ENCODE measurements around the gene SATB1.

SATB1 gene

DNA sequence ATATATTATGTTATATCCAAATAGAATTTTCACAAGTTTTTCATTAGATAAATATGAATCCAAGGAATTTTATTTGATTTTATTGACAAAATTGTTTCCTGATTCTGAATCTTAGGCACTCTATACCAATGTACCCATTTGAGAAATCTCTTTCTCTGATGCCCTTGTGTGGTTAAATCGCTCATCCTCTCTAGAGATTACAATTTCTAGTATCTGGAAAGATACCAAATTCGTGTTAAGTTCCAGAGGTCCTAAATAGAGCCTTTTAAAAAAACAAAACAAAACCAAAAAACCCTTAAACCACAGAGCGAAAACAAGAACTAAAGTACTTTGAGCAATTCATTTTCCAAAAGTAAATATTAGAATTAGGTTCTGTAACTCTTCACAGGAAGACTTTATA lies 20.0 kb downstream of the SATB1 start:
- Histone ChIP-seq H3K27me3 (ENCODE audit: control insufficient read depth in 1 of 2, insufficient read depth in 2 of 2, low read length in 2 of 2) (no peaks in the 10 kb centered on the region), H3K4me3 (ENCODE audit: low read depth in 1 of 2, low read length in 2 of 2) (no peak overlapping the region), H3K4me1 (ENCODE audit: control insufficient read depth in 1 of 2, insufficient read depth in 2 of 2, low read length in 2 of 2) (no peaks in the 10 kb centered on the region), H3K9ac (ENCODE audit: low read depth in 1 of 2, low read length in 2 of 2) (no peak overlapping the region), H3K27ac (ENCODE audit: low read depth, low read length) (no peak overlapping the region), H3K9me3 (ENCODE audit: control insufficient read depth in 1 of 2, low read length in 2 of 2) (no peaks in the 10 kb centered on the region), H3K36me3 (ENCODE audit: control insufficient read depth in 1 of 2, insufficient read depth in 2 of 2, low read length in 2 of 2) (peaks cover 0 to 4% of the 10 kb centered on the region in 2 donors)

DNA sequence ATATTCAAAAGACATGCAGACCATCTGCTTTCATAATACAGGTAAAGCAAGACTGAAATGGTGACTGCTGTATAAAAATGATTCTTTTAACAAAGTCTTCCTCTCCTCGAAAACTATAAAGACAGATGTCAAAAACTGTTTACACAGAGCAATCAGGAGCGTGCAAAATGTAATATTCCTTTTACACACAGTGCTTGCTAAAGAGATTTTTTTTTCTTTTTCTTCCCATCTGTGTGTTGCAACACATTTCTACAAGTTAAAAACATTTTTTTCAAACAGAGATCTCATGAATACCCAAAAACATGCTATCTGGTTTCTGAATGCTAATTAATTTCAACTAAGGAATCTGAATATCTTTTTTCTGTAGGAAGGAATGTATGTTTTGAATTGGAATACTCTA lies 22.1 kb downstream of the SATB1 start:
- Histone ChIP-seq H3K9ac (ENCODE audit: low read depth in 1 of 2, low read length in 2 of 2) (no peak overlapping the region), H3K4me1 (ENCODE audit: control insufficient read depth in 1 of 2, insufficient read depth in 2 of 2, low read length in 2 of 2) (no peaks in the 10 kb centered on the region), H3K27me3 (ENCODE audit: control insufficient read depth in 1 of 2, insufficient read depth in 2 of 2, low read length in 2 of 2) (no peaks in the 10 kb centered on the region), H3K27ac (ENCODE audit: low read depth, low read length) (no peak overlapping the region), H3K36me3 (ENCODE audit: control insufficient read depth in 1 of 2, insufficient read depth in 2 of 2, low read length in 2 of 2) (peaks cover 0 to 4% of the 10 kb centered on the region in 2 donors), H3K4me3 (ENCODE audit: low read depth in 1 of 2, low read length in 2 of 2) (no peak overlapping the region), H3K9me3 (ENCODE audit: control insufficient read depth in 1 of 2, low read length in 2 of 2) (no peaks in the 10 kb centered on the region)

DNA sequence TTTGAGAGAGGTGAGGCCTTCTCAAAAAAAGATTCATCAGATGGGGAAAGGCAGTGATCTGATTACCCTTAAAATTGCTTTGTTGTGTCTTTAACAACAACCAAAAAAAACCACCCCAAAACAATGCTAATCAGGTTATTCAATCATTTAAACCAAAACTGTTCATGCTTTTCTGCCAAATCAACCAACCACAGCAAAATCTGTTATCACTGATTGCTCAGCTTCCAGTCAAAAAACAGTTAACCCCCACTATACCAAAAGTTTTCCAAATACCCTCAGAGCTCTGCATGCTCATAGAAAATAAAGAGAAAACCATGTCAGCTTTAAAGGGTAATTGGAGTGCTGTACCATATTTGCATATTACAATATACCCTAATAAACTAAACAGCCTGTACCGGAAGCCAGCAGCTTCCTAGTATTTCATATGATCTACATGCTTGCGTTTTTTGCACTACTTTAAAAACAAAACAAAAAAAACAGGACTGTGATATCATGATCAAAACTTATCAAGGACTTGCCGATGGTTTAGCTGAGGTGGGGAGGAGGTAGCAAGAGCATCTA lies 22.8 kb downstream of the SATB1 start:
- Histone ChIP-seq H3K27me3 (ENCODE audit: control insufficient read depth in 1 of 2, insufficient read depth in 2 of 2, low read length in 2 of 2) (no peaks in the 10 kb centered on the region), H3K4me1 (ENCODE audit: control insufficient read depth in 1 of 2, insufficient read depth in 2 of 2, low read length in 2 of 2) (no peaks in the 10 kb centered on the region), H3K4me3 (ENCODE audit: low read depth in 1 of 2, low read length in 2 of 2) (no peak overlapping the region), H3K9ac (ENCODE audit: low read depth in 1 of 2, low read length in 2 of 2) (no peak overlapping the region), H3K27ac (ENCODE audit: low read depth, low read length) (no peak overlapping the region), H3K9me3 (ENCODE audit: control insufficient read depth in 1 of 2, low read length in 2 of 2) (no peaks in the 10 kb centered on the region), H3K36me3 (ENCODE audit: control insufficient read depth in 1 of 2, insufficient read depth in 2 of 2, low read length in 2 of 2) (peaks cover 0 to 4% of the 10 kb centered on the region in 2 donors)

DNA sequence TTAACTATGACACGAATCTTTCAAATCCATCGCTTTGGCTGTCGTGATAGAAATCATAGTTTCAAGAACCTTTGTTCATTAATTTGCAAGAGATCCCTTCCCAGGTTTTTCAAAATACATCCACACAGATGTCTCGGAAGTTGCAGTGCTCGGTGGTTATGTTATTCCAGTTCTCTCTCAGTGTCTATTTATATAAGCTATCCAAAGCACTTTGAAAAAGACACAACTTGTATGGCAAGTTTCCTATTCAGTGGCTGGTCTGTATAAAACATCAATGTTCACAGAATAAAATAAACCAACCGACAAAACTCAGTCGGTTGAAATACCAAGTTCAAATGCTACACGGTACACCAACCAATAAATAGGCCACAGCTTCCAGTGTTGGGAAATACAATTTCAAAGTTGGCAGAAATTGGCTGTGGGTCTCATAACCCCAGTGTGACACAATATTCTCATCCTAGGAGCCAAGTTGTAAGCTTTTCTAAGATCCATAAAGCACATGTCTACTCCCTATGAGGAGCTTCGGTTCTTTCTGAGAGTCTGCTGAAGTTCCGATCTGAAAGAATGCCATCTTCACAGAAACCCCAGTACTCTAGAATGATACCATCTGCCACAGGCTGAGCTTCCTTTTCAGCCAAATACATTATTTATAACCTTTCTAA lies 23.7 kb downstream of the SATB1 start:
- no peak overlapping the region for H3K27ac ChIP-seq (ENCODE audit: low read depth, low read length)
- no peak overlapping the region for H3K9ac ChIP-seq (ENCODE audit: low read depth in 1 of 2, low read length in 2 of 2)

DNA sequence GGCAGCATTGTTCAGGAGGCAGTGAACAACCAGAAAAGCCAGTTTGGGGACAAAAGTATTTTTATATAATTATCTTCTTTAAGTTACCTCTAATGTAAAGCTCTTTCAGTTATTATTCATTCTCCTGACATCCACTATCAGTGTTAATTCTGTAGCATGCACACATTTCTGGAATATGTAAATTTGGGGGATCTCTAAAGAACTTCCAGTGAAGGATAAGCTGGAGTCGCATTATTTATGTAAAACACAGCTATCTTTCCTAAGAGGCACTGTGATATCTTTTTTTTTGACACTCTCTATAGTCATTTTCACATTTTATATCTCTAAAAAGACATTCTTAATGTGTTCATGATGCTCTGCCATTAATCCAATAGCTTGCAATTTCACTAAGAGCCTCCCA lies 26.7 kb downstream of the SATB1 start:
- H3K27ac ChIP-seq (ENCODE audit: low read depth, low read length): no peak overlapping the region
- no peaks in the 10 kb centered on the region for H3K9me3 ChIP-seq (ENCODE audit: control insufficient read depth in 1 of 2, low read length in 2 of 2)
- H3K27me3 ChIP-seq (ENCODE audit: control insufficient read depth in 1 of 2, insufficient read depth in 2 of 2, low read length in 2 of 2): no peaks in the 10 kb centered on the region
- H3K36me3 ChIP-seq (ENCODE audit: control insufficient read depth in 1 of 2, insufficient read depth in 2 of 2, low read length in 2 of 2): peaks cover 9 to 25% of the 10 kb centered on the region in 2 donors
- H3K4me1 ChIP-seq (ENCODE audit: control insufficient read depth in 1 of 2, insufficient read depth in 2 of 2, low read length in 2 of 2): no peaks in the 10 kb centered on the region
- no peak overlapping the region for H3K4me3 ChIP-seq (ENCODE audit: low read depth in 1 of 2, low read length in 2 of 2)
- no peak overlapping the region for H3K9ac ChIP-seq (ENCODE audit: low read depth in 1 of 2, low read length in 2 of 2)

More for the DNA sequence above, 23.7 kb downstream of the SATB1 start:
- H3K9me3 ChIP-seq (ENCODE audit: control insufficient read depth in 1 of 2, low read length in 2 of 2): no peaks in the 10 kb centered on the region
- H3K4me3 ChIP-seq (ENCODE audit: low read depth in 1 of 2, low read length in 2 of 2): no peak overlapping the region
- H3K36me3 ChIP-seq (ENCODE audit: control insufficient read depth in 1 of 2, insufficient read depth in 2 of 2, low read length in 2 of 2): peaks cover 0 to 4% of the 10 kb centered on the region in 2 donors
- H3K27me3 ChIP-seq (ENCODE audit: control insufficient read depth in 1 of 2, insufficient read depth in 2 of 2, low read length in 2 of 2): no peaks in the 10 kb centered on the region
- no peaks in the 10 kb centered on the region for H3K4me1 ChIP-seq (ENCODE audit: control insufficient read depth in 1 of 2, insufficient read depth in 2 of 2, low read length in 2 of 2)

DNA sequence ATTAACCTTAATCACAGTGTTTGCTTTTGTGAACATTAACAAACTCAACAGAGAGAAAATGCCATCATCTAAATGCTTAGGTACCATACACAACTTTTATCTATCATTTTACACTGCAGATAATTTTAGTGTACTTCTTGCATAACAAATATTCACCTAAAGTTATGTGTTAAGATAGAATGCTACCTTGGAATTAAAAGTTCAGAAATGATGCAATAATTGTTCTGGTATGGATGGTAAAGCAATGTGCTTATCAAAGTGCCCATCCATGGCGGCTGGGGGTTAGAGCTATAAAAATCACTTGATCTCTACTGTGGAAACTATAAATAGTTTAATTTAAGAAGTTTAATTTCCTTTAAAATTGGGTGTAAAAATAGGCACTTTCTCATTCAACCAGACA lies 28.7 kb downstream of the SATB1 start:
- H3K9me3 ChIP-seq (ENCODE audit: control insufficient read depth in 1 of 2, low read length in 2 of 2): no peaks in the 10 kb centered on the region
- H3K27me3 ChIP-seq (ENCODE audit: control insufficient read depth in 1 of 2, insufficient read depth in 2 of 2, low read length in 2 of 2): no peaks in the 10 kb centered on the region
- H3K36me3 ChIP-seq (ENCODE audit: control insufficient read depth in 1 of 2, insufficient read depth in 2 of 2, low read length in 2 of 2): peaks cover 9 to 27% of the 10 kb centered on the region in 2 donors
- no peak overlapping the region for H3K27ac ChIP-seq (ENCODE audit: low read depth, low read length)
- no peak overlapping the region for H3K9ac ChIP-seq (ENCODE audit: low read depth in 1 of 2, low read length in 2 of 2)
- H3K4me1 ChIP-seq (ENCODE audit: control insufficient read depth in 1 of 2, insufficient read depth in 2 of 2, low read length in 2 of 2): no peaks in the 10 kb centered on the region
- H3K4me3 ChIP-seq (ENCODE audit: low read depth in 1 of 2, low read length in 2 of 2): no peak overlapping the region

DNA sequence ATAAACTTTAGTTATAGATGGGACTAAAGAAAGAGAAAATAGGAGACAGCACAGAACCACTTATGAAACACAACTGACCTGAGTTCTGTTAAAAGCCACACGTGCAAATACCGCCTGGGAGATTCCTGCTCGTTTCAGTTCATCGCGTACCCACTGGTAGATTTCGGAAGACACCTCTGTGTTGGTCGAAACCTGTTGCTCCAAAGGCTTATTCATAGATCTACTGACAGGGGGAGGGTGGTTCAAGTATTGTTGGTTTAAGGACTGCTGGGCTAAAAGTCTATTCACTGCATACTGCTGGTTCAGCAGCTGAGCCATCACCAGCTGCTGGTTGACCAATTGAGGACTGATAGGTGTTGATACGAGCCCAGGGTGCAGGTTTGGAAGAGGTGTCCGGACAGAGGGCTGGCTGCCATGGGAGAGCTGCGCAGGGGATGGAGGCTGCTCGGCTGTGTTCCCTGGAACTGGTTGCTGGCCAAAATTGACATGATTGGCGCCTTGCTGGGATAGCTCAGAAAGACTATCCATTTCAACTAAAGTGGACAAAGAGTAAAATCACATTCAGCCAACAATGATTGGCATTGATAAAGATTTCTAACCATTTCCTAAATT lies 30.6 kb downstream of the SATB1 start:
- Histone ChIP-seq H3K27ac (ENCODE audit: low read depth, low read length) (no peak overlapping the region), H3K27me3 (ENCODE audit: control insufficient read depth in 1 of 2, insufficient read depth in 2 of 2, low read length in 2 of 2) (no peaks in the 10 kb centered on the region), H3K4me3 (ENCODE audit: low read depth in 1 of 2, low read length in 2 of 2) (no peak overlapping the region), H3K36me3 (ENCODE audit: control insufficient read depth in 1 of 2, insufficient read depth in 2 of 2, low read length in 2 of 2) (peaks cover 9 to 23% of the 10 kb centered on the region in 2 donors), H3K4me1 (ENCODE audit: control insufficient read depth in 1 of 2, insufficient read depth in 2 of 2, low read length in 2 of 2) (no peaks in the 10 kb centered on the region), H3K9me3 (ENCODE audit: control insufficient read depth in 1 of 2, low read length in 2 of 2) (no peaks in the 10 kb centered on the region), H3K9ac (ENCODE audit: low read depth in 1 of 2, low read length in 2 of 2) (no peak overlapping the region)

DNA sequence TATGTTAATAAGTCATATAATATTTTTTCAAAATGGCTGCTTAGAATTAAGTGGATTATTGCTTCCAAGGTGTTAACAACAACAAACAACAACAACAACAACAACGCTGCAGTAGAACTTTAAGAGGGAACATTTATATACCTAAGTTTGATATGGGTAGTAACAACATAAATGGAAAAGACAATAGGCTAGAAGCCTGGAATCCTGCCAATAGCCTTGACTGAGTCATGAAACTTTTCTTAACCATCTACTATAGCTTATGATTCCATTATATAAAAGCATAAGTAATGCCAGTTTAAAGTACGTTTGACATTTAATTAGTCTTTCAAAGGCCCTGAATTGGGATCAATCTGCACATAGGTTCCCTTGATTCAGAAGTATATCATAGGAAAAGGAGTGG lies 31.2 kb downstream of the SATB1 start:
- no peaks in the 10 kb centered on the region for H3K9me3 ChIP-seq (ENCODE audit: control insufficient read depth in 1 of 2, low read length in 2 of 2)
- no peak overlapping the region for H3K4me3 ChIP-seq (ENCODE audit: low read depth in 1 of 2, low read length in 2 of 2)
- no peaks in the 10 kb centered on the region for H3K27me3 ChIP-seq (ENCODE audit: control insufficient read depth in 1 of 2, insufficient read depth in 2 of 2, low read length in 2 of 2)
- no peaks in the 10 kb centered on the region for H3K4me1 ChIP-seq (ENCODE audit: control insufficient read depth in 1 of 2, insufficient read depth in 2 of 2, low read length in 2 of 2)
- H3K27ac ChIP-seq (ENCODE audit: low read depth, low read length): no peak overlapping the region
- peaks cover 9 to 23% of the 10 kb centered on the region in 2 donors for H3K36me3 ChIP-seq (ENCODE audit: control insufficient read depth in 1 of 2, insufficient read depth in 2 of 2, low read length in 2 of 2)
- no peak overlapping the region for H3K9ac ChIP-seq (ENCODE audit: low read depth in 1 of 2, low read length in 2 of 2)

DNA sequence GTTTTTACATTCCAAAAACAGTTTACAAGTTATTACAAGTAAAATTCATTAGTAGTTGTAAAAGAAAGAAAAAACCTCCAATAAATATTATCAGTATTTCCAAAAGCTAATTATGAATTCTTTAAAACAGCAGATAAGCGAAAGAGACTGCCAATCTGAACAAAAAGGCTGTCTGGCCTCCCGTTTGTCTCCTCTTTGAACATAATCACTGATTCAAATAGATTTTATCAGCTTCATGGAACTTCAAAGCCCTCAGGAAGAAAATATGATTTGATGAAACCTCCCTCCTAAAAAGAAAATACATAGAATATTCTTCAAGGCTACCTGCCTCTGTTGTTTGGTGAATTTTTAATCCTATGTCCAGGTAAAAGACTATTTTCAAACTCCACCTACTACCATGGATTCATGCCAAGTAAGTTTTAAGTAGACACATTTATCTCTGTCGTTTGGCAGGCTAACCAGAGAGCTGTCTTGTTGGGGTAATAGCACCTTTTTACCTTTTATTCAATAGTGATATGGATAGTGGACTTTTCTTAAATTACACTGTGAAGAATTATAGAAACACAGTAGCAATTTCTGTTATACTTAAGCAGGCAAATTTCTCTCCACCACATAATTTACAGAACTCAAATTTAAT lies 35.0 kb downstream of the SATB1 start:
- Histone ChIP-seq H3K36me3 (ENCODE audit: control insufficient read depth in 1 of 2, insufficient read depth in 2 of 2, low read length in 2 of 2) (peaks cover 4 to 21% of the 10 kb centered on the region in 2 donors), H3K4me3 (ENCODE audit: low read depth in 1 of 2, low read length in 2 of 2) (no peak overlapping the region), H3K27ac (ENCODE audit: low read depth, low read length) (no peak overlapping the region), H3K9me3 (ENCODE audit: control insufficient read depth in 1 of 2, low read length in 2 of 2) (no peaks in the 10 kb centered on the region), H3K27me3 (ENCODE audit: control insufficient read depth in 1 of 2, insufficient read depth in 2 of 2, low read length in 2 of 2) (no peaks in the 10 kb centered on the region), H3K4me1 (ENCODE audit: control insufficient read depth in 1 of 2, insufficient read depth in 2 of 2, low read length in 2 of 2) (no peaks in the 10 kb centered on the region), H3K9ac (ENCODE audit: low read depth in 1 of 2, low read length in 2 of 2) (no peak overlapping the region)

DNA sequence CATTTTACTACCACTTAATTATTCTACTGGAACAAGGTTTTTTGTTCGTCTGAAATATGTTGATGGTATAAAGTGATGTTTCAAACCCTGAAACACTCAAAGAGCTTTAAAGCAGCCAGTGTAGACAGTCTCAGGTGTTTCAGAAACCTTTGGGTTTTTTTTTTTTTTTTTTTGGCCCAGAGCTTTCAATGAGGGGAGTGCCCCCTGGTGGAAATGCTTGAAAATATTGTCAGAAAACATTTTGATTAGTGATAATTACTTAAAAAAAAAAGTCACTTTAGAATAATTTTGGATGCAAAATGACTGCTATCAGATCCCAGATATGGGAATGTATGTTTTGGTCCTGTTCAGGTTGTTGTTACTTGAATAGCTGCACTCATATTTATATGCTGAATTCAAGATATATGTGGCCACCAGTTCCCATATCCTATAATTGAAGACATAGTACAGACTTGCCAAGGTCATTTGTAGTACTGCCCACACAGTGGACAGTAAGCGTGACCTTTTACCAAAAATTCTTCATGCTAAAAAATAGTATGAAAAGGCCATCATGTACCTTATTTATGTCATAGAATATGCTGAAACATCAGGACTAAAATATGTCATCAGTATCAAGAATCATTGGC lies 35.9 kb downstream of the SATB1 start:
- Histone ChIP-seq H3K36me3 (ENCODE audit: control insufficient read depth in 1 of 2, insufficient read depth in 2 of 2, low read length in 2 of 2) (peaks cover 0 to 14% of the 10 kb centered on the region in 2 donors), H3K4me1 (ENCODE audit: control insufficient read depth in 1 of 2, insufficient read depth in 2 of 2, low read length in 2 of 2) (peaks cover 0 to 2% of the 10 kb centered on the region in 2 donors), H3K4me3 (ENCODE audit: low read depth in 1 of 2, low read length in 2 of 2) (no peak overlapping the region)

More for the DNA sequence above, 35.9 kb downstream of the SATB1 start:
- Histone ChIP-seq H3K9ac (ENCODE audit: low read depth in 1 of 2, low read length in 2 of 2) (no peak overlapping the region), H3K27me3 (ENCODE audit: control insufficient read depth in 1 of 2, insufficient read depth in 2 of 2, low read length in 2 of 2) (no peaks in the 10 kb centered on the region), H3K27ac (ENCODE audit: low read depth, low read length) (no peak overlapping the region), H3K9me3 (ENCODE audit: control insufficient read depth in 1 of 2, low read length in 2 of 2) (no peaks in the 10 kb centered on the region)
